Non-pigmented ciliary epithelial cell (primary cell): ENCODE measurements around the gene PRTG.
"Not testable (repeated sequence)": the region's sequence is repeated elsewhere in the genome, so short reads cannot be mapped to it uniquely, and the experiment has no call there.

Experiments used
- DNase-seq: peaks from one replicate; pipeline ENCODE4 v3.0.0-alpha.2; 2010; ENCODE audit warnings: low read depth

PRTG gene

GRCh38 chr15:55630858-55631257, 112.1 kb downstream of the PRTG start:
- DNase-seq = no peak

- DNase-seq = no peak
Measured at GRCh38 chr15:55628369-55628730, 114.6 kb downstream of the PRTG start.

- peak; percentile 85 for DNase-seq
Measured at GRCh38 chr15:55627730-55628368, 115.1 kb downstream of the PRTG start.

GRCh38 chr15:55619783-55620182, 123.2 kb downstream of the PRTG start:
- no peak for DNase-seq

- no peak for DNase-seq
Measured at GRCh38 chr15:55618387-55618786, 124.6 kb downstream of the PRTG start.

- no peak for DNase-seq
Measured at GRCh38 chr15:55615445-55615844, 127.5 kb downstream of the PRTG start.

GRCh38 chr15:55613727-55614126, 129.2 kb downstream of the PRTG start:
- no peak for DNase-seq

- no peak for DNase-seq
Measured at GRCh38 chr15:55606214-55606613, 136.7 kb downstream of the PRTG start.

- no peak for DNase-seq
Measured at GRCh38 chr15:55601374-55601773, 141.6 kb downstream of the PRTG start.

- no peak for DNase-seq
Measured at GRCh38 chr15:55599439-55599838, 143.5 kb downstream of the PRTG start.

GRCh38 chr15:55593019-55593418, 149.9 kb downstream of the PRTG start:
- DNase-seq = not testable (repeated sequence)

- DNase-seq = no peak
Measured at GRCh38 chr15:55590788-55591187, 152.2 kb downstream of the PRTG start.

- DNase-seq = no peak
Measured at GRCh38 chr15:55589287-55589686, 153.7 kb downstream of the PRTG start.

- DNase-seq = no peak
Measured at GRCh38 chr15:55588815-55589115, 154.2 kb downstream of the PRTG start.

- no peak for DNase-seq
Measured at GRCh38 chr15:55588070-55588814, 154.7 kb downstream of the PRTG start, which contains the start of gene PYGO1. TSS of gene PYGO1 (minus strand) at chr15:55588345. CDS start at chr15:55587883, 462 bp downstream.

- DNase-seq = no peak
Measured at GRCh38 chr15:55587321-55588069, 155.5 kb downstream of the PRTG start.

GRCh38 chr15:55586808-55587207, 156.1 kb downstream of the PRTG start:
- DNase-seq = no peak

GRCh38 chr15:55576943-55577342, 166.0 kb downstream of the PRTG start:
- DNase-seq = no peak

GRCh38 chr15:55574096-55574495, 168.9 kb downstream of the PRTG start:
- DNase-seq = no peak

- DNase-seq = no peak
Measured at GRCh38 chr15:55573224-55573623, 169.7 kb downstream of the PRTG start.

GRCh38 chr15:55564347-55565145, 178.4 kb downstream of the PRTG start:
- no peak for DNase-seq

- no peak for DNase-seq
Measured at GRCh38 chr15:55562601-55563000, 180.4 kb downstream of the PRTG start.
